Measurements from ENCODE around the gene VAV3. TPM values are rescaled to one million over a fixed set of nuclear protein-coding genes. Genes with fewer than 3 reads are reported as not detected.

Gene VAV3
- polyA plus RNA-seq, 2 donors, result 23.9 to 35.5 TPM

DNA sequence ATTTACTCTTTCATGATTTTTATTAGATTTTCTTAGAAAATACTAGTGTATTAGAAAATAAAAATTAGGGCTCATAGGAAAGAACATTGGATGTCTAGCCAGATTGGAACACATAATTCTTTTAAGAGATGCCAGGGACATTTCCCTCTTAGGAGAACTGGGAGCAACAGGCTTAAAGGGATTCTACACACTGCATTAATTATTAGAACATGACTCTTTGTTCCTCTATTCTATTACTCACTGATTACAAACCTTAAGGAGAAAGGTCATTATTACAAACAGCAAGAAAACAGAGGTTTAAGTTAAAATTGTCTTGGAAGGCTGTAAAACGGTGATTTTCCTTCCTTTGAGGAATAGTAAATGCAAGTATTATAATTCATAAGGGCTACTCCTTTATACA lies 32.9 kb upstream of the VAV3 start:
- Histone ChIP-seq H3K9me3 (ENCODE audit: control insufficient read depth in 2 of 2, insufficient read depth in 1 of 2, low read depth in 1 of 2, low read length in 1 of 2) (no peaks in the 10 kb centered on the region), H3K27me3 (ENCODE audit: control insufficient read depth in 1 of 2, insufficient read depth in 2 of 2, low read length in 2 of 2) (no peaks in the 10 kb centered on the region), H3K4me3 (ENCODE audit: low read depth in 1 of 2, low read length in 2 of 2) (no peak overlapping the region), H3K4me1 (ENCODE audit: control insufficient read depth in 2 of 2, insufficient read depth in 2 of 2, low read length in 1 of 2) (no peaks in the 10 kb centered on the region), H3K27ac (ENCODE audit: low read depth in 2 of 2, low read length in 1 of 2) (no peak overlapping the region), H3K36me3 (ENCODE audit: control insufficient read depth in 2 of 2, insufficient read depth in 2 of 2, low read length in 1 of 2) (no peaks in the 10 kb centered on the region)
- WGBS, 2 donors, result 60 to 77% methylated on average over 1 of the region's 1 CpG

DNA sequence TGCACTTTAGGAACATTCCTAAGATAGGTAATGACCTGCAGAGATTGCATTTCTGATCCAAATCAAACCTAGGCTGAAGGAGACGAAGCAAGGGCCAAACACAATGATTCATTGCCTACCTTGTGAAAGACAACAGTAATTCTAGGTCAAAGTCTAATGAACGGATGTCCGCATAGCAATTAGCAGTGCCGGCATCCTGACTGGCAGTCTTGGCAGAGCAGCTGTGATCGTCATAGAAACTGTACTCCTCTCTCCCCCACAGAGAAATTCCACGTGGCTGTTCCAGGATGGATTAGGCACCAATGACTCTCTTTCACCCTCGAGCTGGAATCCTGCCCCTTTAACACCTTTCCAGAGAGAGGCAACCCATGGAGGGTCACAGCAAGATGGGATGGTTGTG lies 28.9 kb upstream of the VAV3 start:
- WGBS, 2 donors, result 32 to 41% methylated on average over 7 of the region's 7 CpGs
- Histone ChIP-seq H3K27ac (ENCODE audit: low read depth in 2 of 2, low read length in 1 of 2) (no peak overlapping the region), H3K4me3 (ENCODE audit: low read depth in 1 of 2, low read length in 2 of 2) (no peak overlapping the region), H3K27me3 (ENCODE audit: control insufficient read depth in 1 of 2, insufficient read depth in 2 of 2, low read length in 2 of 2) (no peaks in the 10 kb centered on the region), H3K36me3 (ENCODE audit: control insufficient read depth in 2 of 2, insufficient read depth in 2 of 2, low read length in 1 of 2) (no peaks in the 10 kb centered on the region), H3K4me1 (ENCODE audit: control insufficient read depth in 2 of 2, insufficient read depth in 2 of 2, low read length in 1 of 2) (no peaks in the 10 kb centered on the region), H3K9me3 (ENCODE audit: control insufficient read depth in 2 of 2, insufficient read depth in 1 of 2, low read depth in 1 of 2, low read length in 1 of 2) (no peaks in the 10 kb centered on the region)

DNA sequence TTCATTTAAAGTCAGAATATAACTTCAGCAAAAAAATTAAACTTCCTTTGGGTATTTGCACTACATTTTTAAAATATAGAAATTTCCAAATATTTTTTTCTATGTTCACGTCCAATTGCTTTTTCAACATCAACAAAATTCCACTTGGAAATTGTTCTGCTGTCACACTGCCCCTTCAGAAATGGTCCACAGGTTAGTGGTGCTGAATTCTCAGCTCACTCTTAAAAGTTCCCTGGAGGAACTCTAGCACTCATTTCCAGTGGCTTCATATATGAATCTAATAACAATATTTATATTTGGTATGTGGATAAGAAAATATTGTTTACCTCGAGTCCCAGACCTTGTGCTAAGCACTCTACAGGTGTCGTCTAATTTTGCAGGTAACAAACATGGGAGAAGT lies 27.4 kb upstream of the VAV3 start:
- H3K4me1 ChIP-seq (ENCODE audit: control insufficient read depth in 2 of 2, insufficient read depth in 2 of 2, low read length in 1 of 2), result no peaks in the 10 kb centered on the region
- 88 to 92% methylated on average over 3 of the region's 3 CpGs for WGBS, 2 donors
- no peak overlapping the region for H3K4me3 ChIP-seq (ENCODE audit: low read depth in 1 of 2, low read length in 2 of 2)
- no peaks in the 10 kb centered on the region for H3K9me3 ChIP-seq (ENCODE audit: control insufficient read depth in 2 of 2, insufficient read depth in 1 of 2, low read depth in 1 of 2, low read length in 1 of 2)
- H3K27me3 ChIP-seq (ENCODE audit: control insufficient read depth in 1 of 2, insufficient read depth in 2 of 2, low read length in 2 of 2), result no peaks in the 10 kb centered on the region
- no peak overlapping the region for H3K27ac ChIP-seq (ENCODE audit: low read depth in 2 of 2, low read length in 1 of 2)
- H3K36me3 ChIP-seq (ENCODE audit: control insufficient read depth in 2 of 2, insufficient read depth in 2 of 2, low read length in 1 of 2), result no peaks in the 10 kb centered on the region

DNA sequence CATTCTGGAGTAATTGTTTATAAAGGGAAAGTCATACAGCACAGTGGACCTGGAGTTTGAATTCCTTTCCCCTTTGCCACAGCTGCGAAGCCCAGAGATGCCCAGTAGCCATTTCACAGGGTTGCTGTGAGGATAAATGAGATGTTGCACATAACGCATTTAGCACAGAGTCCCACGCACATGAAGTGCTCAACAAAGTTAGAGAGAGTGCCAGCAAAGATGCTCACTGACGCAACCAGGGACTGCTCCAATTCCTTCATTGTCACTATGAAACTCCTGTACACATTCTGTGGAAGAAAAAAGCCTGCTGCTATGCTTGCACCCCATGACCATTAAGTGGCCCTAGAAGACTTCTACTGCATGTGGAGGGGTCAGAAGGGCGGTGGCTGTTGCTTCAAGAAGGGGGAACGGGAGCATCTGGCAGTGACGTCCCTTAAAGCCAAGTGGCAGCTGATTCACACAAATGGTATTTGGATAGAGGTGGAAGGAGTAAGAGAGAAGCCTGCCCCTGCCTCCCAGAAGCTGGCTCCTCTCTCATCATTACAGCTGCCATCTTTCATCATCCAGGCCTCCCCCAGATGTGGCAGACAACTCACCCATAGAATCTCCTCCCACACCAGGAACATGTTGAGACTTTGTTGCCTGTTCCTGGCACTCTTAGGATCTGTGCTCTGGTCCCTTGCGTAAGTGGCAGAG lies 26.5 kb upstream of the VAV3 start:
- H3K36me3 ChIP-seq (ENCODE audit: control insufficient read depth in 2 of 2, insufficient read depth in 2 of 2, low read length in 1 of 2), result no peaks in the 10 kb centered on the region
- 73% methylated on average over 8 of the region's 8 CpGs for WGBS, 2 donors
- no peaks in the 10 kb centered on the region for H3K27me3 ChIP-seq (ENCODE audit: control insufficient read depth in 1 of 2, insufficient read depth in 2 of 2, low read length in 2 of 2)
- no peak overlapping the region for H3K4me3 ChIP-seq (ENCODE audit: low read depth in 1 of 2, low read length in 2 of 2)
- H3K9me3 ChIP-seq (ENCODE audit: control insufficient read depth in 2 of 2, insufficient read depth in 1 of 2, low read depth in 1 of 2, low read length in 1 of 2), result no peaks in the 10 kb centered on the region
- no peaks in the 10 kb centered on the region for H3K4me1 ChIP-seq (ENCODE audit: control insufficient read depth in 2 of 2, insufficient read depth in 2 of 2, low read length in 1 of 2)
- H3K27ac ChIP-seq (ENCODE audit: low read depth in 2 of 2, low read length in 1 of 2), result no peak overlapping the region

DNA sequence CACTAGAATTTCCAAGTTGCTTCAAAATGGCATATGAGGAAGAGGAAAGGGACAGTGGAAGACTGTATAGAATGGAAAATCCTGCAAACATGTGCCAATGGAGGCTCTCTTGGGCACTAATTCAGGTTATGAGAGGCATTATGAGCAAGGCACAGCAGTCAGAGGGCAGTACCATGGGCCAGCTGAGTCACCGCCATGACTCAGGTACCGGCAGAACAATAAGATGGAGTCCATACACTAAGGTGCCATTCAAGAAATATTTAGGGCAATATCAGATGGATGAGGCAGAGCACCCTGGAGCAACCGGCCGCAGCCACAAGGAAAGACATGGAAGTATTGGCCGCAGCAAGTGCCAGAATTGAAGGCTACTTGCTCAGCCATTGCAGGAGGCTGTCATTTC lies 25.6 kb upstream of the VAV3 start:
- 84 to 88% methylated on average over 5 of the region's 5 CpGs for WGBS, 2 donors
- H3K27ac ChIP-seq (ENCODE audit: low read depth in 2 of 2, low read length in 1 of 2), result no peak overlapping the region
- H3K27me3 ChIP-seq (ENCODE audit: control insufficient read depth in 1 of 2, insufficient read depth in 2 of 2, low read length in 2 of 2), result no peaks in the 10 kb centered on the region
- no peak overlapping the region for H3K4me3 ChIP-seq (ENCODE audit: low read depth in 1 of 2, low read length in 2 of 2)
- no peaks in the 10 kb centered on the region for H3K36me3 ChIP-seq (ENCODE audit: control insufficient read depth in 2 of 2, insufficient read depth in 2 of 2, low read length in 1 of 2)
- H3K4me1 ChIP-seq (ENCODE audit: control insufficient read depth in 2 of 2, insufficient read depth in 2 of 2, low read length in 1 of 2), result no peaks in the 10 kb centered on the region
- H3K9me3 ChIP-seq (ENCODE audit: control insufficient read depth in 2 of 2, insufficient read depth in 1 of 2, low read depth in 1 of 2, low read length in 1 of 2), result no peaks in the 10 kb centered on the region

DNA sequence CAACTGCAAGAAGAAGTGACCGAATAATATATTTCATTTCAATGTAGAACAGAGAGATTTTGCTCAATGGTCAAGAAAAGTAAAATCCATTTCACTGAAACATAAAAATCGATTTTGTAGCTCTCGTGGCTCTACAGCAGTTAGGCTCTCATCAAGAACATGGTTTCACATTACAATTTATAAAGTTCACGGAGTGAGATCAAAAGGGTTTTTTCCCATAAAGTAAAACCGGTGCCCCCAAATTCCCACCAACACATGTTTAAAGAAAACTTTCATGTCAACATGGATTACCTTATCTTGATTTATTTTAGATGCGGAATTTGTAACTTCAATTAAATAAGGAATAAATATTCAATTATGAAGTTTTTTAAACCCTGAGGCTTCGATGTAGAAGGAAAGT lies 16.3 kb upstream of the VAV3 start:
- WGBS, 2 donors, result 71 to 84% methylated on average over 7 of the region's 7 CpGs
- Histone ChIP-seq H3K27ac (ENCODE audit: low read depth in 2 of 2, low read length in 1 of 2) (no peak overlapping the region), H3K36me3 (ENCODE audit: control insufficient read depth in 2 of 2, insufficient read depth in 2 of 2, low read length in 1 of 2) (no peaks in the 10 kb centered on the region), H3K27me3 (ENCODE audit: control insufficient read depth in 1 of 2, insufficient read depth in 2 of 2, low read length in 2 of 2) (no peaks in the 10 kb centered on the region), H3K9me3 (ENCODE audit: control insufficient read depth in 2 of 2, insufficient read depth in 1 of 2, low read depth in 1 of 2, low read length in 1 of 2) (no peaks in the 10 kb centered on the region), H3K4me1 (ENCODE audit: control insufficient read depth in 2 of 2, insufficient read depth in 2 of 2, low read length in 1 of 2) (no peaks in the 10 kb centered on the region), H3K4me3 (ENCODE audit: low read depth in 1 of 2, low read length in 2 of 2) (no peak overlapping the region)

DNA sequence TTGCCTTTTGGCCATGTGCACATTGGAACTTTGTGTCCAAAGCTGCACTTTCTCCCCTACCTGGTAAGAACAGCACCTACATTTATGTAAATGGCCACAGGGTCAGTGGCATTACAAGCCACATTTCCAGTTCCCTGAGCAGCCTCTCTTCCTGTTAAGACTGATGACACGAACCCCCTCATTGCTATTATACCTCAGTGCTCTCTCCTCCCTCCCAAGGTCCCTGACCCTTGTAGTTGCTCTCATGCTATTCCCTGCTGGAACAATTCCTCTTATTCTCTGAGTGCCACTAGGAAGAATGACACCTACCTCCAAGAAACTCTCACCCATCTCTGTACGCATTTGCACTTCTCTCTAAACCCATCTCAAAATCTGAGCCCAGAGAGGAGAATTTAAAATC lies 14.9 kb upstream of the VAV3 start:
- 49 to 67% methylated on average over 2 of the region's 2 CpGs for WGBS, 2 donors
- Histone ChIP-seq H3K4me3 (ENCODE audit: low read depth in 1 of 2, low read length in 2 of 2) (no peak overlapping the region), H3K4me1 (ENCODE audit: control insufficient read depth in 2 of 2, insufficient read depth in 2 of 2, low read length in 1 of 2) (no peaks in the 10 kb centered on the region)

DNA sequence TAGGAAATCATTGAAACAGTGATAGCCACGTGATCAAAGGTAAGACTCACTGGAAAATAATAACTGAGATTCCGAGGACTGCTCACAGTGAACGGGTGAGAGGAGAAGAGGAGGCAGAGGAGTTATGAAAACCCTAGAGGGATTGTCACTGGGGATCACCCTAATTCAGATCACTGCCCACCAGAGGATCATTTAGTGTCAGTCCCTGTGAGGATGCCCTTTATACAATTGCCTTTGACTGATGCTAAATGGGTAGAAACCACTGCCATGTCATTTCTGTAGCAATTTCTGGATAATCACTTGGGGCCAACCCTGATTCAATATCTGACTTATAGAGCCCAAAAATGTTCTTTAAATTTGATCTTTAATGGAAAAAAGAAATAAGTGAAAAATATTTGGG lies 14.1 kb upstream of the VAV3 start:
- Histone ChIP-seq H3K27ac (ENCODE audit: low read depth in 2 of 2, low read length in 1 of 2) (no peak overlapping the region), H3K4me3 (ENCODE audit: low read depth in 1 of 2, low read length in 2 of 2) (no peak overlapping the region), H3K4me1 (ENCODE audit: control insufficient read depth in 2 of 2, insufficient read depth in 2 of 2, low read length in 1 of 2) (no peaks in the 10 kb centered on the region), H3K36me3 (ENCODE audit: control insufficient read depth in 2 of 2, insufficient read depth in 2 of 2, low read length in 1 of 2) (no peaks in the 10 kb centered on the region), H3K9me3 (ENCODE audit: control insufficient read depth in 2 of 2, insufficient read depth in 1 of 2, low read depth in 1 of 2, low read length in 1 of 2) (no peaks in the 10 kb centered on the region), H3K27me3 (ENCODE audit: control insufficient read depth in 1 of 2, insufficient read depth in 2 of 2, low read length in 2 of 2) (no peaks in the 10 kb centered on the region)
- WGBS, 2 donors, result 74 to 85% methylated on average over 3 of the region's 3 CpGs

More for the DNA sequence above, 14.9 kb upstream of the VAV3 start:
- Histone ChIP-seq H3K9me3 (ENCODE audit: control insufficient read depth in 2 of 2, insufficient read depth in 1 of 2, low read depth in 1 of 2, low read length in 1 of 2) (no peaks in the 10 kb centered on the region), H3K27me3 (ENCODE audit: control insufficient read depth in 1 of 2, insufficient read depth in 2 of 2, low read length in 2 of 2) (no peaks in the 10 kb centered on the region), H3K27ac (ENCODE audit: low read depth in 2 of 2, low read length in 1 of 2) (no peak overlapping the region), H3K36me3 (ENCODE audit: control insufficient read depth in 2 of 2, insufficient read depth in 2 of 2, low read length in 1 of 2) (no peaks in the 10 kb centered on the region)

DNA sequence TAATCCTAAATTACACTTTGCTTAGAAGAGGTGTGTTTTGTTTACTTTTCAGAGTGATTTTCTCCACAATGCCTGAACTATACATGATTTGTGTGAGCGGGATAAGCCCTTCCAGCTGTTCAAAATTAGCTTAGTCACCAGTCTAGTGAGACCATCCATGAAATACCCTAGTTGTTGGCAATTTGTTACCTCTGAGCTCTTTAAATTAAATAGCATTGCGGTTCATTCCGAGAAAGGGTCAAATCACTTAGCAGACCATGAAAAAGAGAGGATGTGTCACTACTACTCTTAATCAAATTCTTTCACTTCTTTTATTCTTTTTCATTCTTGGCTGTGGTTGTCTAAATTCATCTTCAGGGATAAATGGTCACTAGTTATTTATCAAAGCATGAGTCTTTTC lies 11.9 kb upstream of the VAV3 start:
- H3K36me3 ChIP-seq (ENCODE audit: control insufficient read depth in 2 of 2, insufficient read depth in 2 of 2, low read length in 1 of 2), result no peaks in the 10 kb centered on the region
- H3K4me1 ChIP-seq (ENCODE audit: control insufficient read depth in 2 of 2, insufficient read depth in 2 of 2, low read length in 1 of 2), result no peaks in the 10 kb centered on the region
- no peaks in the 10 kb centered on the region for H3K27me3 ChIP-seq (ENCODE audit: control insufficient read depth in 1 of 2, insufficient read depth in 2 of 2, low read length in 2 of 2)
- H3K27ac ChIP-seq (ENCODE audit: low read depth in 2 of 2, low read length in 1 of 2), result no peak overlapping the region
- H3K9me3 ChIP-seq (ENCODE audit: control insufficient read depth in 2 of 2, insufficient read depth in 1 of 2, low read depth in 1 of 2, low read length in 1 of 2), result no peaks in the 10 kb centered on the region
- no peak overlapping the region for H3K4me3 ChIP-seq (ENCODE audit: low read depth in 1 of 2, low read length in 2 of 2)
- WGBS, 2 donors, result 55 to 68% methylated on average over 3 of the region's 3 CpGs

DNA sequence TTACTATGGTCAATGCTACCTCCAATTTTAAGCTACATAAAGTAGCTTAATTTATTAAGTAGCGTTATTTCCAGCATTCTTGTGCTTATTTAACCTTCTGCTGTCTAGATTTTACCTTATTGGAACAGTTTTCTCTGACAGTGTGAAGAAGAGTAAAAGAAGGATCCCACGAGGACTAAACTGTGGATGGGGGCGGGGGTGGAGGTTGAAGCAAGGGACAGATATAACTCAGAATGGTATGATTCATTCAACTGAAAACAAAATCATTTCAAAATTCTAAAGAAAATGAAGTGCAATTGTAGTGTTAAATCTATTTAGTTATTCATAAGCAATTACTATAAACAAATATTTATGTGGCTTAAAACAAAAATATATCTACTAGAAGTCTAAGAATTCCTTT lies 11.5 kb upstream of the VAV3 start:
- H3K27me3 ChIP-seq (ENCODE audit: control insufficient read depth in 1 of 2, insufficient read depth in 2 of 2, low read length in 2 of 2), result no peaks in the 10 kb centered on the region
- H3K9me3 ChIP-seq (ENCODE audit: control insufficient read depth in 2 of 2, insufficient read depth in 1 of 2, low read depth in 1 of 2, low read length in 1 of 2), result no peaks in the 10 kb centered on the region
- H3K4me1 ChIP-seq (ENCODE audit: control insufficient read depth in 2 of 2, insufficient read depth in 2 of 2, low read length in 1 of 2), result no peaks in the 10 kb centered on the region
- H3K4me3 ChIP-seq (ENCODE audit: low read depth in 1 of 2, low read length in 2 of 2), result no peak overlapping the region
- no peaks in the 10 kb centered on the region for H3K36me3 ChIP-seq (ENCODE audit: control insufficient read depth in 2 of 2, insufficient read depth in 2 of 2, low read length in 1 of 2)
- 72 to 77% methylated on average over 3 of the region's 3 CpGs for WGBS, 2 donors
- no peak overlapping the region for H3K27ac ChIP-seq (ENCODE audit: low read depth in 2 of 2, low read length in 1 of 2)
